NCI-H345 treated with DMSO at 0.1 percent for 48 hours (cell line): ENCODE results near the gene MED26.

Experiments
- DNase-seq: peaks from one replicate; lab custom pipeline; 2025; ENCODE audit not compliant: unreplicated experiment; lab: John Stamatoyannopoulos, UW

The MED26 gene

DNA sequence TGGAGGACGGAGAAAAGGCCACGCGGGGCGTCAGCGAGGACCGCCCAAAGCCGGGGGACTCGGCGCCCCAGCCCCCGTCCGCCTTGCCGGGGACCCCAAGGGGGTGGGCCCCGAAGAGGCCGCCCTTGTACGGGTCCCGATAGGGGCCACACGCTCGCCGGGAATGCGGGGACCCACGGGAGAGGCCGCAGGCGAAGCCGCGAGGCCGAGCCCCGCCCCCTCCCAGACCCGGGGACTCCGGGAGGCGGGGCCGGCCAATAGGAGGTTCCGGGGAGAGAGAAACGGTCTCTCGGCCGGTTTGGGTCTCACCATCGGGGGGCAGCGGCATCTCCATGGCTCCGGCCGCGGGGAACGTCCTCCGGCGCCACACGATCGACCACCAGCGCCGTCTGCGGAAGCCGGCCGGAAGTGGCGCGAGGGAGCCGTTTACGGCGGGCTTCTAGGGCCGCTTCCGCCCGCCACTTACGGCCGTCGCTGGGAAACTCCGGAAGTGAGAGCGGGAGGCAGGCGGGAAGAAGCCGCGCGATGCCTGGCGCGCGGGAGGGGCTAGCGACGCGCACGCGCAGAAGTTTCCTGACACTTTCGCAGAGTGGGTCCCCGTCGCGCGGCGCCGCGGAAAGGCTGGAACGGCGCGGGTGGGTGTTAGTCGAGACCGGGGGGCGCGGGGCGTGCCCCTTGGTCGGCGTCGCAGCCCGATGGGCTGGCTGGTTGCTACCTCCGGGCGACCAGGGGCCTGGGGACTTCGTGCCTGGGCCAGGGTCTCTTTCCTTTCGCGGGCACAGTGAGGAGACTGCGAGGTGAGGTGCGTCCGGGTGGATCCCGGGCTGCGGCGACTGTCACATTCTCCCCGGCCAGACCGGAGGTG lies 85.7 kb downstream of the MED26 start, which contains the start of gene CHERP:
CHERP (minus strand) TSS at position 393 of the 865 bp plus-strand sequence; CDS start at position 334, 59 bp downstream.
- peak; percentile 62 for DNase-seq

DNA sequence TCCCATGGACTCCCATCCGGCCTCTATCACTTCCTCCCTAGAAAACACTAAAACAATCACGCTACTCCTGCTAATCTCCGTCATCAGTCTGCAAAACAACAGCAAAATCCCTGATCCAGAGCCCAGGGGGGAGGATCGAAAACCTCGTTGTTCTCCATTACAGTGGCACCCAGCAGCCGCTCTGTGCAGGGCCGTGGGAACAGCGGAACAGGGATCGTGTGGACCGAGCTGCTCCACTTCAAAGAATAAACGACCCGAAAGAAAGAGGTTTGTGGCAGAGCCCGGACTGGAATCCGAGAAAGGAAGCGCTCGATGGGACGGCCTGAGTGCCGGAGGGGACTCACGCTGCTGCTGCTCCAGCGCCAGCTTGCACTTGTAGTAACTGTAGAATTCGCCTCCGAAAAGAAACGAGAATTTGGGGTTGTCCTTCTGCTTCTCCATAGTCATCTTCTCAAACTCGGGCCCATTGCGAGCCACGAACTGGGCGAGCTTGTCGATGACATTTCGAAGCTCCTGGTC lies 86.4 kb downstream of the MED26 start:
- DNase-seq = no peak

DNA sequence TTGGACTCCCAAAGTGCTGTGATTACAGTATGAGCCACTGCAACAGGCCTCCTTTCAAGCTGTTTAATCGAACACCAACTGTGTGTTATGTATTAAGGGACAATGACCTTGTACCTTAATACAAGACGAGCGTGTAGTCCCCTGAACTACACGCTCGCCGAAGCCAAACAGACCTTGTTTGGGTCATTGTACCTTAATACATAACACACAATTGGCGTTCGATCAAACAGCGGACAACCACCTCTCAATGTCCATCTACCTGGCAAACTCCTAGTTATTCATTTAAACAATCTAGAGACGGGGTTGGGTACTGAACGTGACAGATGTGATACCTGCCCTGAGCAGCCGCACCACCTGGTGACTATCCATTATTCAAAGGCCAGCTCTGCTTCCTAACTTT lies 87.1 kb downstream of the MED26 start:
- no peak for DNase-seq

DNA sequence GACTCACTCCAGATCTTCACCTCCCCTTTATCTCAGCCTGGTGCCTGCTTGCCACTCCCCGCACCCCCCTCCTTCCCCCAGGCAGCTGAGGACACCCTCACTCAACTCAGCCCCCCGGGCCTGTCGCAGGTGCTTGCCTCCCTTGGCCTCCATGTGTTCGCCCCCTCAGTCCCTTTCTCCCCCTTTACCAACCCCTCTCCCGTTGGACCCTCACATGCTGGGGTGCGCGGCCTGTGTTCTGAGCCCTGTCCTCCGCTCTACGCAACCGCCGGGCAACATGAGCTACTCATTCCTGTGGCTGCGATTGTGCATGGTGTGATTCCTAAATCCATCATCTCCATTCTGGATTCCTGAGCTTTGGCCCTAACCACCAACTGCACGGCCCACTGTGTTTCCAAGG lies 90.9 kb downstream of the MED26 start:
- DNase-seq = no peak

DNA sequence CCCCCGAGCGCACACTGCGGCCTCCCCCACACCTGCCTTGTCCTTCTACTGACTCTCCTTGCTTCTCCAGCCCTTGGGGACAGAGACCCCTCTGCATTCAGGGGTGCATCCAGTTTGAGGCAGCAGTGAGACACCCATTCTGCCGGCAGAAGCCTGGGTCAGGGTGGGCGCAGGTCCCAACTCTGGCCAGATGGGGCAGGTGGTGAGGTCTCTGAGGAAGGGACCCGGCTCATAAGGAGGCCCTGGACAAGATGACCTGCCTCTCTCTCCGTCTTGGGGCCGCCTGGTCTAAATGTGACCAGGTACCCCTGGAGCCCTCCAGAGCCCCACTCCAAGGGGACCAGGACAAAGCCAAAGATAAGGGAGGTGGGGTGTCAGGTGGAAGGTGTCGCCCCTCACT lies 91.9 kb downstream of the MED26 start:
- DNase-seq = no peak

DNA sequence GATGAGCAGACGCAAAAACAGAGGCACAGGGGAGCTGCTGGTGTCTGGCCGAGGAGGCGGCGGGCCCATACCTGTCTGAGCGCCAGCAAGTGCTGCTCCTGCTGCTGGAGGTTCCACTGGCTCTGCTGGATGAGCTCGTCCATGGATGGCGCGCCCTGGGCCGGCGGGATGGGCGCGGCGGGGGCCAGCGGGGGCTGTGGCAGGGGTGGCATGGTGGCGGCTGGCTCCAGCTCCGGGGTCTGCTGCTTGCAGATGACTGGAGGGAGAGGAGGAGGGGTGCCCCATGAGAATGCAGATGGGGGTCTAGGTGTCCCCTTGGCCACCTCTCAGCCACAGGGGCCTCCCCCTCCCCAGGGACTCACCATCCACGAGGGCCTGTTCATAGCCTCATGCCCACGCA lies 92.6 kb downstream of the MED26 start:
- DNase-seq = no peak

DNA sequence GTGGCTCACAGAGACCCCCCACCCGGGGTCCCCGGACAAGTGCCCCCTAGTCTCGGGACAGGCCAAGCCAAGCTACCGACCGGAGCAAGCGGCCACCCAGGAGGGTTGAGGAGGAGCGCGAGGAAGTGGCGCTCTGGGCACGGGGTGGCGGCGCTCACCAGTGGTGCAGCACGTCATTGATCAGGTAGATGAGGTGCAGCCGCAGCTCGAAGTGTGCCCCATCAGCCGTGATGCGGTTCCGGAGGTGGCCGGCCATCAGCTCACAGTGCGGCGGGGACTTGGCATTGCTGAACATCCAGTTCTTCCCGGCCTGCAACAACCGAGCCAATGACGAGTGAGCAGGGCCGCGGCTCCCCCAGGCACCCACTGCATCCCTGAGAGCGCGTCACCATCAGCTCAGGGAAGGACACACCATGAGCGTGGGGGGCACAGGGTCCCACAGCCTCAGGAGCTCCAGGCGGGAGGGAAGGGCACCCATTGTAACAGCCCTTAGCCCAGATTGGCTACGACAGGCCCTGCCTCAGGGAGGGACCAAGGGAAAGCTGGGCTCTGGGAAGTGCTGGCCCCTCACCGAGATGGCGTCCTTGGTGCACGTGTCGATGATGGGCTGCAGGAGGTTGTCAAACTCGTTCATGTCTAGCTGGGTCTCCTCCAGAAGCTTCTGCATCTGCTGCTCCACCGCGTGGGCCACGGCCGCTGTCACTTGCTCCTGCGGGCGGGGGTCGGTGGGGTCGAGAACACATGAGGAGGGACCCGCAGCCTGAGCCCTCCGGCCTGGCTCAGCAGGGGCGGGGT lies 95.4 kb downstream of the MED26 start:
- DNase-seq = no peak

DNA sequence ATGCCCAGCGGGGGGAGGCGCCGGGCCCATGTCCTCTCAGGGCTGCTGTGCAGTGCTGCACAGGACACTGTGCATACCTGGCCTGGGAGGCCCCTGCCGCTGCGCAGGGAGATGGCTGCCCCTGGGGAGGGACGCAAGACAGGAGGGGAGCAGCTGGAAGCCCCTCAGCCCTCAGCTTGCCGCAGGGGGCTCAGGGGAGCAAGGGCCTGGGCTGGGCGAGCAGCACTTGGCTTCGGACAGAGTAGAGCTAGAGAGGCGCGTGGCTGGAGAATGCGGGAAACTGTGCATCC lies 96.7 kb downstream of the MED26 start:
- no peak for DNase-seq

DNA sequence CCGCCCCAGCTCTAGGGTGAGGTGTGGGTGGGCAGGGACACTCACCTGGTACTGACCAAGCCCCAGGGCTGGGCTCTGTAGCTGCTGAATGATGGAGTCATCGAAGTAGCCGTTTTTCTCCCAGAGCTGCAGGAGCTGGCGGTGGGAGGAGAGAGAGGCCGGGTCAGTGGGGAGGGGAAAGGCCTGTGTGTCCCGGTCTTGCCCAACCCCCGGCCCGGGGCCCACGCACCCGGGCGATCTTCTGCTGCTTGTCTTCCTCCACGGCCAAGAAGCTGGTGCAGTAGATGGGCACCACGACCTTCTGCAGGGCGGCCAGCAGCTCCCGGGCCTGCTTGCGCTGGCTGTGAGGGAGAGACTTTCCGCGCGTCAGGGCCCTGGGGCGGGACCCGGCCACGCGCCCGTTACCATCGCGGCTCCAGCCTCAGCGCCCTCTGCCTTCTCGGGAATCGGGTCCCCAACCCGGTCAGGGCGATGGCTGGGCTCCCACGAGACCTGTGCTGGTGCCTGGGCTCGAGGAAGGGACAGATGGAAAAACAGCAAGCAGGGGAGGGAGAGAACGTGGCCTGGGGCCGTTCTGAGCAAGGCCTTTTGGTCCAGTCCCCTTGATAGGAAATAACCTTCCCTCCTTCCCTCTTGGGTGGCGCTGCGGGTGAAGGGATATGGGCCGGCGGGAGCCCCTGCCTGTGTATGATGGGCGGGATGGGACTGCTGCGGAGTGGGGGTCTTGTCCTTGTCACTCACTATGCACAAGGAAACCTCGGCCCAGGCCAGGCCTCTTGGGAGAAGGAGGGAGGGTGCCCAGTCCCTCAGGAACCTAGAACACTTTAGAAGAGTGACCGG lies 97.2 kb downstream of the MED26 start:
- no peak for DNase-seq

DNA sequence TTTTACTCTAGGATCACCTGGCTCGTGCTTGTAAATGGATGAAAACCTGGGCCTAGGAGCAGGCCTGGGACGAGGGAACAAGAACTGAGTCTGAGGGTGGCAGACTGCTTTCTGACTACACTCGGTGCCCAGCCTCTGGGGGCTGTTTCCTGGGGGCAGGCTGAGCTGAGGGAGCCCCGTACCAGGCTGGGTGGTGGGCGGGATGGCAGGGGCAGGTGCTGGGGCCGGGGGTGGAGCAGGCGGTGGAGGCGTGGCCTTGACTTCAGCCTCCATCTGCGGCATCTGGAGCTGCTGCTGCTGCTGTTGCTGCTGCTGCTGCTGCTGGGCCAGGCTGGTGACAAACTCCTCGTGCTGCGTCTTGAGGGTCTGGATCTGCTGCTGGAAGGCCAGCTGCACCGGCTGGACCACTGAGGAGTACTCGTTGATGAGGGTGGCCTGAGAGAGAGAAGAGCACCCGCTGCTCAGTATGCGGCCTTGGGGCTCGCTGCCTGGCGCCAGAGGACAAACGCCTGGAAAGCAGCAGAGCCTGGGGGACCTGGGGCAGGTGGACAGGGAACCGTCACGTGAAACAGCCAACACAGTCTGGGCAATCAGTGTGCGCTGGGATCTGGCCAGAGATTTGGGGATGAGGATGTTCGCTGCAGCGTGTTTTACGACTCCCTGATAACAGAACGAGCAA lies 98.4 kb downstream of the MED26 start:
- no peak for DNase-seq

DNA sequence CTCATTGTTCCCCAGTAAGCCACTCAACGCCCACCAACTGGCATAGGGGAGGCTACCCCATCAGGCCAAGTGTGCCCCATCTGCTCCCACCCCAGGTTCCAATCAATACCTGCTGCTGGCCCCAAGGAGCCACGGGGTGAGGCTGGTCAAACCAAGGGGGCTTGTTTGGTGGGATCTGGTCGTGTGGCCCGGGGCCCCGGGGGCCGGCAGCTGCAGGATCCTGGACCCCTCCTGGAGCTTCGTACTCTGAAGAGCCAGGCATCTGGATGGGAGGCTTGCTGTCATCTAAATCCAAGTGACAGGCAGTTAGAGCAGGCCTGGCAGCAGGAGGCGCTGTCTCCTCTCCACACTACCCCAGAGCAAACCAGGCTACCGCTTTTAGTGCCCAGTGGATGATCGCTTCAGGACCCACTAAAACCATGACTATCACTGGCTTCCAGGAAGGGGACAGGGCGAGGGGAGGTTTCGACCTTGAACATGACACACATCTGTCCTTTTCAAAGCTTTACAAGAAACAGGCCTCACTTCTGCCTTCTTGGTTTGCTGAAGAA lies 100.0 kb downstream of the MED26 start:
- DNase-seq = no peak

DNA sequence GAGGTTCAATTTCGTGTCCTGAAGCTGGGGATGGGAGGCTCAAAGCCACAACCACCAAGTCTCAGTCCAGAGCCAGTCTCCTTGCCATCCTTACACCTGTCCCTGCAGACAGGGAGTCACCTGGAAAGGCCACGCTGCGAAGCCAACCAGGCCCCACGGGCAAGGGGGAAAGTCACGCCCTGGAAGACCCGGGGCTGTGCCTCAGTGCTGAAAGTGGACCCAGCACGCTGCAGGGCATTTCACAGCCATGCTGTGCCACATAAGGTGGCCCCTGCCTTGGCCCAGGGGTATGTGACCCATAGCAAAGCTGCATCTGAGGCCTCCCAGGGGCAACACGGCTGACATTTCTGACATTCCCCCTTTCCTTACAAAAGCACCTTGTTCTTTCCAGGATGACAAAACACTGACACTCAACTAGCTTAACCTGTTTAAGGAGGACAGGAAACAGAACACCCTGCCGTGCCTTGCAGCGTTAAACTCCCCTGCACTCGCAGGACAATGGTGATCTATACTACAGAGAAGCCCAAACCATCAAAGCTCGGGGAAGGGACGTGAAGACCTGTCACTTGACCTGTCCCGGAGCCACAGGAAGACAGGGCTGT lies 100.6 kb downstream of the MED26 start:
- DNase-seq = no peak

DNA sequence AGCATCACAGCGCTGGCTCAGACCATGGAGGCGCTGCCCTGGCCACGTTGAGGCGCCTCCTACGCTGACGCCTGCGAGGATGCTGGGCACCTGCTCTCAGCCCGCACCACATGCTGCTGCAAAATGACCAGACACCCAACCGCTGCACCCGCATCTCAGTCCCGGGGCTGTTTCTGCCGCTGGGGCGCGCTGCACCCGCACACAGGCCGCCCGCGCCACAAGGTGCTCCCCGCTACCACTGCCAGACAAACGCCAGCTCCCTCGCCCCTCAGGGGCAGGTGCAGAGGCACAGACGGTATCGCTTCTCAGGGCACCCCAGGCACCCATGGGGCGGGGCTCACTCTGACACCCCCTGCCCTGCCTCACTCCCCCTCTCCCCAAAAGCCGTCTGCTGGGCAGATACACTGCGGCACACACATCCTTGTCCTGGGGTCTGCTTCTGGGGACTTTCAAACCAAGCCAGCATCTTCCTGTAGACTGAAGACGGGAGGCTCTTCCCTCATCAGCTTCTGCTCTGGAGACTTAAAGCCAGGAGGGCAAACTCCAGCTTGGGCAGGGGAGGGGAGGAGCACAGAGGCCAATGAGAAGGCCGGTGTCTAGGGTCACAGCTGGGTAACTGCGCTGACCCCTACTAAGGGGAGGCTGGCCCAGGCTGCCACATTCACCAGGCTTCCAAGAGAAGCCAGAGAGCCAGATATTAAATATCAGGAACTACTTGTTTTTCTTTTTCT lies 102.1 kb downstream of the MED26 start:
- DNase-seq = no peak

DNA sequence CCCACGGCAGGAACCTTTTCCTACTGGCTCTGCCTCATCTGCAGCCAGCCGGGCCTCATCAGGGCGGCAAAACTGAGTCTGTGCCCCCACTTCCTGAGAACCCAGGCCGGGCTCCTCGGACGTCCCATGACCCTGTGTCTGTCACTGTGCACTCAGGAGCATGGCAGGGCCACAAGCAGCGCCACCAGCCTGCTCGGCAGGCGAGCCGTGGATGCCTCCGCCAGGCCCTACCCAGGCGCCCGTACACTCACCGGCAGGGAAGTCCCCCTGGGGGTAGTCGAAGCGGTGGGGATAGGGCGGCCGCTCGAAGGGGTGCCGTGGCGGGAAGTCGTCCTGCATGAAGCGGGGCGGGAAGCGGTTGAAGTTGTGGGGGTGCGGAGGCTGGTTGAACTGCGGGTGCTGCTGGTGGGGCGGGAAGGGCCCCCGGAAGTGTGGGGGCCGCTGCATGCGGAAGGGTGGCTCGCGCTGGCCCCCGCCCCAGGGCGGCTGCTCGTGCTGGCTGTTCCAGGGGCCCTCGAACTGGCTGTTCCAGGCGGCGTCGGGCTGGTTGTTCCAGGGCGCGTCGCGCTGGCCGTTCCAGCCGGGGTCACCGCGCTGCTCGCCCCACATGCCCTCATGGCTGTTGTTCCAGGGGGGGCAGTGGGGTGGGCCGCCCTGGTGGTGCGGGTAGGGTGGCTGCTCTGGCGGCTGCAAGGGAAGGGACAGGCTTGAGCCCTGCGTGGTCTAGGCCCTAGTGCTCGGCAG lies 102.8 kb downstream of the MED26 start:
- no peak for DNase-seq
